RWPE2 (cell line): ENCODE results near the gene ELP1.

Source experiments
- ATAC-seq: fragments of 200-7000 bp; cut with Tn5 transposase; 3 replicates; pipeline ENCODE4 v1.9.1; 2021; ENCODE audit warnings: low read depth
- DNase-seq: peaks from one replicate; pipeline ENCODE4 v3.0.0-alpha.2; 2020; ENCODE audit warnings: low spot score
- H3K27ac ChIP-seq: fragments of 450-650 bp; 2 replicates; pipeline ENCODE4 v1.5.1; 2017; ENCODE audit warnings: mild to moderate bottlenecking; ENCODE audit not compliant: poor library complexity, severe bottlenecking
- H3K27me3 ChIP-seq: fragments of 250-450 bp; sonication (Bioruptor Pico); 2 replicates; pipeline ENCODE4 v1.5.1; 2021; ENCODE audit warnings: mild to moderate bottlenecking, moderate library complexity; ENCODE audit not compliant: insufficient read depth, poor library complexity, severe bottlenecking
- H3K36me3 ChIP-seq: fragments of 250-450 bp; sonication (Bioruptor Pico); 2 replicates; pipeline ENCODE4 v1.5.1; 2020; ENCODE audit warnings: low read depth, mild to moderate bottlenecking, moderate library complexity
- H3K4me1 ChIP-seq: fragments of 250-450 bp; sonication (Bioruptor Pico); 2 replicates; pipeline ENCODE4 v1.5.1; 2021; ENCODE audit warnings: mild to moderate bottlenecking, moderate library complexity; ENCODE audit not compliant: insufficient read depth, poor library complexity, severe bottlenecking
- H3K4me3 ChIP-seq: fragments of 250-450 bp; sonication (Bioruptor Pico); 2 replicates; pipeline ENCODE4 v1.5.1; 2021; ENCODE audit warnings: mild to moderate bottlenecking, moderate library complexity; ENCODE audit not compliant: severe bottlenecking
- H3K9me3 ChIP-seq: fragments of 250-450 bp; sonication (Bioruptor Pico); 2 replicates; pipeline ENCODE4 v1.5.1; 2021; ENCODE audit warnings: mild to moderate bottlenecking, moderate library complexity; ENCODE audit not compliant: severe bottlenecking
- TF ChIP-seq, protein P1 (sequence below): fragments of 450-650 bp; IDR thresholded peaks from one replicate; pipeline ENCODE4 v1.5.1; 2017; ENCODE audit warnings: mild to moderate bottlenecking, moderate library complexity; ENCODE audit not compliant: poor library complexity, severe bottlenecking

Gene ELP1

DNA sequence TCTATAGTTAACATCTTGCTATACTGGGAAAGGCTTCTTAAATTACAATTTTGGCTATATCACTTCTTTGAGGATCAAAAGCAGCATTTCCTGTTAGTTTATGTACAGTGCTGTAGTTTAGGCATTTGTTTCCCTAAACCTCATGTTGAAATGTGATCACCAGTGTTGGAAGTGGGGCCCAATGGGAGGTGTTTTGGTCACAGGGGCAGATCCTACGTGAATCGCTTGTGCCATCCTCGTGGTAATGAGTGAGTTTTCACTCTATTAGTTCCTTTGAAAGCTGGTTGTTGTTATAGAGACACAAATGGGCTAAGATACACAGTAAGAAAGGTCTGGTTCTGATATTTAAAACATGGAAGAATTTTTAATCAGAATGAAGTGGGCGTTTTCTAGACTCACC is 66.1 kb downstream of the ELP1 start:
- Histone ChIP-seq H3K36me3 (peaks cover 41% of the 10 kb centered on the region), H3K27ac (peak overlapping the region; percentile 84), H3K4me3 (no peak overlapping the region), H3K4me1 (peaks cover 18% of the 10 kb centered on the region), H3K9me3 (peaks cover 4% of the 10 kb centered on the region), H3K27me3 (no peaks in the 10 kb centered on the region)
- DNase-seq = no peak
- ATAC-seq = no peak
- TF ChIP-seq, protein P1, sequence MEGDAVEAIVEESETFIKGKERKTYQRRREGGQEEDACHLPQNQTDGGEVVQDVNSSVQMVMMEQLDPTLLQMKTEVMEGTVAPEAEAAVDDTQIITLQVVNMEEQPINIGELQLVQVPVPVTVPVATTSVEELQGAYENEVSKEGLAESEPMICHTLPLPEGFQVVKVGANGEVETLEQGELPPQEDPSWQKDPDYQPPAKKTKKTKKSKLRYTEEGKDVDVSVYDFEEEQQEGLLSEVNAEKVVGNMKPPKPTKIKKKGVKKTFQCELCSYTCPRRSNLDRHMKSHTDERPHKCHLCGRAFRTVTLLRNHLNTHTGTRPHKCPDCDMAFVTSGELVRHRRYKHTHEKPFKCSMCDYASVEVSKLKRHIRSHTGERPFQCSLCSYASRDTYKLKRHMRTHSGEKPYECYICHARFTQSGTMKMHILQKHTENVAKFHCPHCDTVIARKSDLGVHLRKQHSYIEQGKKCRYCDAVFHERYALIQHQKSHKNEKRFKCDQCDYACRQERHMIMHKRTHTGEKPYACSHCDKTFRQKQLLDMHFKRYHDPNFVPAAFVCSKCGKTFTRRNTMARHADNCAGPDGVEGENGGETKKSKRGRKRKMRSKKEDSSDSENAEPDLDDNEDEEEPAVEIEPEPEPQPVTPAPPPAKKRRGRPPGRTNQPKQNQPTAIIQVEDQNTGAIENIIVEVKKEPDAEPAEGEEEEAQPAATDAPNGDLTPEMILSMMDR = no peak

DNA sequence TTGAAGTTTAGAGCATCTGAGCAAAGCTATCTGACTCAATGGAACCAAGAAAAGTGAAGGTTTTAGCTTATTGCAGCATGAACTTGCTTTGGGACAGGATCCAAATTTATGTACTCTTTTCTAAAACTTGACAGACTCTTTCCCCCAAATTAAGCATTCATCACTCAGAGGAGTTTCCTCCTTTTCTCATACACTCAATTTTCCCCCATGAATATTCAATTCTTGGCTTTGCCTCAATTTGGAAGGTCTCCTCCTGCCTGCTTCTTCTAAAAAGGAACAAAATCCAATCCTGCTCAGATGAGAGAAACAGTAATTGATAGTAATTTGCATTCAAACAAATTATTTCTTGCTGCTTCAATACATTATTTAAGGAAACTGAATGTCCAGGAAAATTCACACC is 66.8 kb downstream of the ELP1 start:
- no peak for ATAC-seq
- no peak overlapping the region for H3K27ac ChIP-seq
- no peak for DNase-seq
- peaks cover 37% of the 10 kb centered on the region for H3K36me3 ChIP-seq
- H3K27me3 ChIP-seq = no peaks in the 10 kb centered on the region
- H3K9me3 ChIP-seq = peaks cover 4% of the 10 kb centered on the region
- TF ChIP-seq, protein P1 = no peak
- no peak overlapping the region for H3K4me3 ChIP-seq
- H3K4me1 ChIP-seq = peaks cover 18% of the 10 kb centered on the region

DNA sequence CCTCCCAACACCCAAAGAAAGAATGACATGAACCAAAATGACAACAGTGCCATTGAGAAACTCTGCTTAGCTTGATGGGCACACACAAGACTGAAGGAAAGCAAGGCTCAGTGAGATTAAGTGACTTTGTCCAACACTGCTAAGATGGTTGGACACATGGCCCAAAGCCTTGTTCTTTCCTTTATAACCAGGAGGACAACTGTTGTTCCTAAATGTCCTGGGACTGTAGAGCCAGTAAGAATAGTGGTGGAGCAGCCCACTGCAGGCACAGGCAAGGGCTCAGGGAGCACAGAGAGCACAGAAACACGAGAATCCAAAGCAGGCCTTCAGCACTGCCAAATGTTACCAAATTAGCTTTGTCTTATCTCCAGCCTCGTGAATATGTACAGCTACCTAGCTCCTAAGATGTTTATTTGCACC is 67.9 kb downstream of the ELP1 start:
- H3K36me3 ChIP-seq = peaks cover 26% of the 10 kb centered on the region
- DNase-seq (no peak), ATAC-seq (no peak)
- TF ChIP-seq, protein P1 = no peak
- no peak overlapping the region for H3K4me3 ChIP-seq
- H3K27me3 ChIP-seq = no peaks in the 10 kb centered on the region
- no peaks in the 10 kb centered on the region for H3K9me3 ChIP-seq
- H3K4me1 ChIP-seq = peaks cover 18% of the 10 kb centered on the region
- H3K27ac ChIP-seq = no peak overlapping the region

DNA sequence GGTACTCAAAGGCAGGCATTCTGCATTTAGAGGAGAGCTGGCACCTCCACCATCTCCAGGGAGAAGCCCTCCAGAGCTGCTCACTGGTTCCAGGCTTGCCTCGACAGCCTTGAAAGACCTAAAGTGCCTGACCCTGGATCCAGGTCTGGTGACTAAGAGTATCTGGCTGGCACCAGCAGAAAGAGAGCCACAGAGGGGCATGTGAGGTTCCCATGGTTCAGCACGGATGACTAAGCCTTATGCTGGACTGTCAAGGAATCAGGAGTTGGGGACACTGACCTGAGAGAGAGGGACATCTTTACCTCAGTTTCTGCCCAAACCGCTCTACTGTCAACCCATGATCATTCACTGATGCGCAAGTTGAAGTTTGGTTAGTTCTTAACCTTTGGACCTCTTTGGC is 68.9 kb downstream of the ELP1 start:
- Histone ChIP-seq H3K9me3 (no peaks in the 10 kb centered on the region), H3K4me3 (no peak overlapping the region), H3K27me3 (no peaks in the 10 kb centered on the region), H3K4me1 (peaks cover 27% of the 10 kb centered on the region), H3K36me3 (peaks cover 18% of the 10 kb centered on the region), H3K27ac (no peak overlapping the region)
- DNase-seq (no peak), ATAC-seq (no peak)
- TF ChIP-seq, protein P1 = no peak

DNA sequence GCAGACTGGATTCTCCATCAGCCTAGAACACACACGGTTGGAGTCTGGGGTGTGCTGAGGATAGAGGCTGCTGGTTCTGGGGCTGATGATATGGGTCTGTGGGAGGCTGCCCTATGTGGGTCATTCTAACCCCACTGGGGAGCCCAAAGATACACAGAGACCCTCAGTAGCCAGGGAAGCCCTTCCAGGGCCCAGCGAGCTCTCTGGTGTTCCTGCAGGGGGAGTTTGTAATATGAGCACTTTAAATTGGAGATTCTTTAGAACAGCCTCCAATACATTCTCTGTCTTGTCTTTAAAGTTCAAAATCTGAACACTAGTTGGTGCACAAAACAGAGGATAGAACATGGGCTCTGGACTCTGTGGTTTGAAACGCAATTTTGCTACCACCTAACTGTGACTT is 69.5 kb downstream of the ELP1 start:
- Histone ChIP-seq H3K36me3 (peaks cover 17% of the 10 kb centered on the region), H3K4me3 (no peak overlapping the region), H3K27me3 (no peaks in the 10 kb centered on the region), H3K4me1 (peaks cover 27% of the 10 kb centered on the region), H3K9me3 (no peaks in the 10 kb centered on the region), H3K27ac (no peak overlapping the region)
- DNase-seq = no peak
- ATAC-seq = no peak
- TF ChIP-seq, protein P1 = no peak
